GM19455 (cell line): Measurements from ENCODE around the gene TUBA4A.
A peak's percentile ranks its signal among the peaks of the same experiment; 100 is the strongest.
"Not testable (repeated sequence)": the region's sequence is repeated elsewhere in the genome, so short reads cannot be mapped to it uniquely, and the experiment has no call there.

Source experiments
- ATAC-seq: cut with Tn5 transposase; IDR thresholded peaks from one replicate; pipeline ENCODE4 v1.9.1; 2021; ENCODE audit not compliant: unreplicated experiment

TUBA4A gene

GRCh38 chr2:219269362-219270054, 15.8 kb upstream of the TUBA4A start:
- ATAC-seq, result no peak

- ATAC-seq, result no peak
Observed at GRCh38 chr2:219268294-219268693, 14.6 kb upstream of the TUBA4A start.

- ATAC-seq, result no peak
Observed at GRCh38 chr2:219266886-219267285, 13.2 kb upstream of the TUBA4A start.

- no peak for ATAC-seq
Observed at GRCh38 chr2:219266232-219266631, 12.5 kb upstream of the TUBA4A start.

- no peak for ATAC-seq
Observed at GRCh38 chr2:219261024-219261855, 7.5 kb upstream of the TUBA4A start.

GRCh38 chr2:219258942-219259341, 5.2 kb upstream of the TUBA4A start:
- not testable (repeated sequence) for ATAC-seq

- peak; percentile 7 for ATAC-seq
Observed at GRCh38 chr2:219254590-219255201, 978 bp upstream of the TUBA4A start.

GRCh38 chr2:219252900-219253752, 592 bp downstream of the TUBA4A start, which contains the start of gene TUBA4B:
Gene TUBA4B, plus strand, starts transcription at chr2:219253243. Its CDS starts 165 bp downstream, at chr2:219253408.
- ATAC-seq, result peak; percentile 28

- ATAC-seq, result no peak
Observed at GRCh38 chr2:219252570-219252899, 1.2 kb downstream of the TUBA4A start.

GRCh38 chr2:219252084-219252483, 1.6 kb downstream of the TUBA4A start:
- no peak for ATAC-seq

GRCh38 chr2:219251656-219252055, 2.1 kb downstream of the TUBA4A start:
- no peak for ATAC-seq

- ATAC-seq, result no peak
Observed at GRCh38 chr2:219250049-219250781, 3.5 kb downstream of the TUBA4A start.

GRCh38 chr2:219249203-219249980, 4.3 kb downstream of the TUBA4A start:
- no peak for ATAC-seq

GRCh38 chr2:219248845-219249202, 4.9 kb downstream of the TUBA4A start:
- ATAC-seq, result no peak

- no peak for ATAC-seq
Observed at GRCh38 chr2:219247678-219248642, 5.8 kb downstream of the TUBA4A start.

- ATAC-seq, result no peak
Observed at GRCh38 chr2:219246559-219246958, 7.2 kb downstream of the TUBA4A start.

GRCh38 chr2:219245899-219246230, 7.9 kb downstream of the TUBA4A start:
- ATAC-seq, result no peak

- ATAC-seq, result peak; percentile 87
Observed at GRCh38 chr2:219245148-219245898, 8.4 kb downstream of the TUBA4A start, which contains the start of the genes GLB1L and STK16. Gene GLB1L, minus strand, starts transcription at chr2:219245444. Its CDS starts 1,871 bp downstream, at chr2:219243573. Gene STK16, plus strand, starts transcription at chr2:219245479. Its CDS starts 521 bp downstream, at chr2:219246000.
